Hematopoietic multipotent progenitor cell treated with erythropoietin and hydrocortisone succinate and interleukin-3 and kit ligand, for 8 days (in vitro differentiated cells): Measurements from ENCODE around the gene TRAP1.
"Not testable (repeated sequence)": the region's sequence is repeated elsewhere in the genome, so short reads cannot be mapped to it uniquely, and the experiment has no call there.

Experiments used
- DNase-seq: peaks from one replicate; pipeline ENCODE4 v3.0.0-alpha.2; 2015

TRAP1 gene

GRCh38 chr16:3671424-3671823 is 45.9 kb downstream of the TRAP1 start:
- DNase-seq, result no peak

GRCh38 chr16:3670711-3671110 is 46.6 kb downstream of the TRAP1 start:
- no peak for DNase-seq

GRCh38 chr16:3669082-3669481 is 48.2 kb downstream of the TRAP1 start:
- DNase-seq, result no peak

- no peak for DNase-seq
These were observed 48.7 kb downstream of the TRAP1 start for GRCh38 chr16:3668626-3669025.

- DNase-seq, result no peak
These were observed 51.8 kb downstream of the TRAP1 start for GRCh38 chr16:3665508-3665907.

GRCh38 chr16:3664187-3664896 is 53.0 kb downstream of the TRAP1 start:
- DNase-seq, result no peak

GRCh38 chr16:3662601-3663000 is 54.7 kb downstream of the TRAP1 start:
- DNase-seq, result no peak

GRCh38 chr16:3661922-3662321 is 55.4 kb downstream of the TRAP1 start:
- DNase-seq, result no peak

GRCh38 chr16:3661311-3661710 is 56.0 kb downstream of the TRAP1 start:
- DNase-seq, result no peak

GRCh38 chr16:3659251-3659650 is 58.1 kb downstream of the TRAP1 start:
- DNase-seq, result no peak

GRCh38 chr16:3656491-3657468 is 60.5 kb downstream of the TRAP1 start:
- no peak for DNase-seq

- not testable (repeated sequence) for DNase-seq
These were observed 61.2 kb downstream of the TRAP1 start for GRCh38 chr16:3656160-3656490.

- DNase-seq, result no peak
These were observed 61.7 kb downstream of the TRAP1 start for GRCh38 chr16:3655396-3656159.

- DNase-seq, result no peak
These were observed 62.3 kb downstream of the TRAP1 start for GRCh38 chr16:3655030-3655395.

GRCh38 chr16:3654249-3654991 is 62.9 kb downstream of the TRAP1 start, which contains the start of gene DNASE1:
DNASE1 (plus strand) TSS chr16:3654691; CDS start chr16:3655374, 683 bp downstream.
- DNase-seq, result peak; percentile 77

- DNase-seq, result no peak
These were observed 64.7 kb downstream of the TRAP1 start for GRCh38 chr16:3652373-3653195.

GRCh38 chr16:3651461-3652372 is 65.6 kb downstream of the TRAP1 start:
- no peak for DNase-seq

GRCh38 chr16:3650631-3651265 is 66.6 kb downstream of the TRAP1 start:
- no peak for DNase-seq

GRCh38 chr16:3646348-3646920 is 70.9 kb downstream of the TRAP1 start:
- DNase-seq, result no peak
